Stomach smooth muscle (tissue), 2 donors: ENCODE data around the gene NRG3.
"Not testable (repeated sequence)": the region's sequence is repeated elsewhere in the genome, so short reads cannot be mapped to it uniquely, and the experiment has no call there.

Experiments used
- H3K27ac ChIP-seq: one replicate; pipeline ENCODE4 v1.7.0; 2013; ENCODE audit warnings: mild to moderate bottlenecking, low read length, inconsistent platforms
- H3K27me3 ChIP-seq, 2 donors: one replicate each; pipeline ENCODE4 v1.7.0; 2013; ENCODE audit warnings: low read length in 2 of 2; ENCODE audit not compliant: insufficient read depth in 2 of 2, control insufficient read depth in 1 of 2
- H3K36me3 ChIP-seq, 2 donors: one replicate each; pipeline ENCODE4 v1.7.0; 2013; ENCODE audit warnings: low read length in 2 of 2; ENCODE audit not compliant: control insufficient read depth in 2 of 2, insufficient read depth in 2 of 2
- H3K4me1 ChIP-seq: one replicate; pipeline ENCODE4 v1.7.0; 2013; ENCODE audit warnings: low read length; ENCODE audit not compliant: control insufficient read depth, insufficient read depth
- H3K4me3 ChIP-seq, 2 donors: one replicate each; pipeline ENCODE4 v1.7.0; 2013; ENCODE audit warnings: low read length in 2 of 2
- H3K9ac ChIP-seq, 2 donors: one replicate each; pipeline ENCODE4 v1.7.0; 2013; ENCODE audit warnings: low read length in 2 of 2, mild to moderate bottlenecking in 1 of 2
- H3K9me3 ChIP-seq, 2 donors: one replicate each; pipeline ENCODE4 v1.7.0; 2013; ENCODE audit warnings: low read length in 2 of 2; ENCODE audit not compliant: control insufficient read depth in 2 of 2
- donor health status: healthy.
- donor health status: Pancreatic carcinoma.

NRG3 gene

DNA sequence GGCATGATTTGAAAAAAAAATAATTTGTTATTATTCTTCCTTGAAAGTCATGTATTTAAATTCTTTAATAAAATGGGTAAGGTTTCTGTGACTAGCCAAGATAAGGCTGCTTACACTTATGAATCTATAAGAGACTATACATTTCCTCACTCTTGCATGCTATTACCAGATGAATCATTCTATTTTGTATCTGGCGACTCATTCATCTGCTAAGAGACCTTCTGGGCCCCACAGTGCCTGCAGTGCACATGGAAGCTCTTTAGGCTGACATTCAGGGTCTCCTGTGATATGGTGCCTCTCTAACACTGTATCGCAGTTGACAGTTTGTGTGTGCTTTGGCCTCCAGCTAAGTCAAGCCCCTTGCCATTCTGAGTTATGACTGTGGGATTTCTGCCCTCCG is 121.9 kb downstream of the NRG3 start:
- no peaks in the 10 kb centered on the region for H3K36me3 ChIP-seq
- H3K27ac ChIP-seq, result no peak overlapping the region
- no peaks in the 10 kb centered on the region for H3K27me3 ChIP-seq
- no peak overlapping the region for H3K9ac ChIP-seq
- no peaks in the 10 kb centered on the region for H3K4me1 ChIP-seq
- no peak overlapping the region for H3K4me3 ChIP-seq
- H3K9me3 ChIP-seq, result no peaks in the 10 kb centered on the region

- H3K36me3 ChIP-seq, result no peaks in the 10 kb centered on the region
- H3K27me3 ChIP-seq, result no peaks in the 10 kb centered on the region
- H3K9me3 ChIP-seq, result no peaks in the 10 kb centered on the region
- no peak overlapping the region for H3K9ac ChIP-seq
- H3K27ac ChIP-seq, result no peak overlapping the region
- no peak overlapping the region for H3K4me3 ChIP-seq
- no peaks in the 10 kb centered on the region for H3K4me1 ChIP-seq
Observed at GRCh38 chr10:82020999-82021398, 146.0 kb downstream of the NRG3 start.

DNA sequence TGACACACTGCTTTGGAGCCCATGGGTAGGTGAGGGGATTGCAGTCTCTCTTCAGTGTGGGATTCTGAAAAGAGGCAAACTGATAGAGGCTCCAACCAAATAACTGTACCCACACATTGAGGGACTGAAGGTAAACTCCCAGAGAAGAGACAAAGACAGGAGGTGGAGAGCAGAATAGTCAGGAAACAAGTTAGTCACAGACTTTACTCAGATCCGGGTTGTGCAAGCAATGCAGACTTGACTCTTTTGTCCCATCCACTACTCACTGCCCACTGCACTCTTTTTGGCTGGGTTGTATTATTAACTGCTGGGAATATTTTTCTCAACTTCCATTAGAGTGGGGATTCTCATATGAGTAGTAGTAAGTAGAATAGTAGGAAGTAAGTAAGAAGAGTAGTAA is 152.7 kb downstream of the NRG3 start:
- no peaks in the 10 kb centered on the region for H3K9me3 ChIP-seq
- no peak overlapping the region for H3K4me3 ChIP-seq
- H3K27me3 ChIP-seq, result no peaks in the 10 kb centered on the region
- no peak overlapping the region for H3K27ac ChIP-seq
- H3K36me3 ChIP-seq, result no peaks in the 10 kb centered on the region
- no peaks in the 10 kb centered on the region for H3K4me1 ChIP-seq
- no peak overlapping the region for H3K9ac ChIP-seq

DNA sequence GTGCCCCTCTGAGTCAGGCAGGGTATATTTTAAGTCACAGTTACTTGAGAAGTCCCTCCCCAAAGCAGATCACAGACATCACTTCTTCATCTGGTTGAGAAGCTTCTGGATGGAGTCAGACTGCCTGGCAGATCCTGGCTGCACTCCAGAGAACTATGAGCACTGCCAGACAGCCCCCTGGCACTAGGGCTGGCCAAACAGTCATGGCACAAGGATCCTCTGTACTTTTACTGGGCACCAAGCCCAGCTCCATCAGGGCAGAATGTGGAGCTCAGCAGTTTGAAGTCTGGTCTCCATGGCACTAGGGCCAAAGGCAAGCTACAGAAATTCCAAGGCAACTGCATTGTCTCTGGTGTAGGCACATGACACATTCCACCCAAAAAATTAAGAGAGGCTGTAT is 162.1 kb downstream of the NRG3 start:
- H3K36me3 ChIP-seq, result no peaks in the 10 kb centered on the region
- no peak overlapping the region for H3K27ac ChIP-seq
- no peaks in the 10 kb centered on the region for H3K27me3 ChIP-seq
- H3K9me3 ChIP-seq, result no peaks in the 10 kb centered on the region
- no peaks in the 10 kb centered on the region for H3K4me1 ChIP-seq
- no peak overlapping the region for H3K9ac ChIP-seq
- no peak overlapping the region for H3K4me3 ChIP-seq

DNA sequence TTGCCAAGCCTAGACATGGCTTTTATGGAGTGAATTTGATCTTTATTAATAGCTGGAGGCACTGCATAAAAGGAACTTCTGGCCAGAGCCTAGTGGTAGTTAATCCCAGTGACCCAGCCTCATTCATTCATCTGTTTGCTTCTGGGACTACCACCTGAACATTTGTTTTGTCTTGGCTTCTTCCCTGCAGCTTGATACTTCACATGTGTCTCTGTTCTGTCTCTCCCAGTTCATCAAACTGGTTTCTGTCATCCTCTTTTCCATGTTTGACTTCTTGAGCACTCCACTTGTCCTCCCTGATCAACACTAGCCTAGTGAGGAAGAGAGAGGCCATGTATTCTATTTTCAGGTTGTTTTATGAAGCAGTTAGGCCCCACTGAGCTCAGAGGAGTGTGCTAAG is 163.6 kb downstream of the NRG3 start:
- H3K27me3 ChIP-seq, result no peaks in the 10 kb centered on the region
- no peak overlapping the region for H3K9ac ChIP-seq
- no peak overlapping the region for H3K4me3 ChIP-seq
- H3K27ac ChIP-seq, result no peak overlapping the region
- H3K4me1 ChIP-seq, result no peaks in the 10 kb centered on the region
- H3K9me3 ChIP-seq, result no peaks in the 10 kb centered on the region
- H3K36me3 ChIP-seq, result no peaks in the 10 kb centered on the region

GRCh38 chr10:82040336-82040735 is 165.3 kb downstream of the NRG3 start:
- Histone ChIP-seq H3K36me3 (no peaks in the 10 kb centered on the region), H3K4me3 (no peak overlapping the region), H3K9me3 (no peaks in the 10 kb centered on the region), H3K9ac (no peak overlapping the region), H3K27ac (no peak overlapping the region), H3K27me3 (no peaks in the 10 kb centered on the region), H3K4me1 (no peaks in the 10 kb centered on the region)

- H3K9ac ChIP-seq, result no peak overlapping the region
- no peaks in the 10 kb centered on the region for H3K27me3 ChIP-seq
- H3K4me1 ChIP-seq, result no peaks in the 10 kb centered on the region
- H3K27ac ChIP-seq, result no peak overlapping the region
- no peak overlapping the region for H3K4me3 ChIP-seq
- H3K9me3 ChIP-seq, result no peaks in the 10 kb centered on the region
- no peaks in the 10 kb centered on the region for H3K36me3 ChIP-seq
Observed at GRCh38 chr10:82041018-82041417, 166.0 kb downstream of the NRG3 start.

GRCh38 chr10:82056391-82056790 is 181.4 kb downstream of the NRG3 start:
- Histone ChIP-seq H3K9me3 (no peaks in the 10 kb centered on the region), H3K27ac (no peak overlapping the region), H3K4me1 (no peaks in the 10 kb centered on the region), H3K27me3 (no peaks in the 10 kb centered on the region), H3K9ac (no peak overlapping the region), H3K36me3 (no peaks in the 10 kb centered on the region), H3K4me3 (no peak overlapping the region)

GRCh38 chr10:82067192-82067591 is 192.2 kb downstream of the NRG3 start:
- H3K9ac ChIP-seq, H3K36me3 ChIP-seq, H3K4me1 ChIP-seq, H3K4me3 ChIP-seq, H3K9me3 ChIP-seq, H3K27ac ChIP-seq, H3K27me3 ChIP-seq: not testable (repeated sequence)

- no peaks in the 10 kb centered on the region for H3K27me3 ChIP-seq
- H3K9me3 ChIP-seq, result no peaks in the 10 kb centered on the region
- no peak overlapping the region for H3K4me3 ChIP-seq
- H3K9ac ChIP-seq, result no peak overlapping the region
- H3K27ac ChIP-seq, result no peak overlapping the region
- H3K4me1 ChIP-seq, result no peaks in the 10 kb centered on the region
- no peaks in the 10 kb centered on the region for H3K36me3 ChIP-seq
Observed at GRCh38 chr10:82068501-82068900, 193.5 kb downstream of the NRG3 start.

- no peaks in the 10 kb centered on the region for H3K27me3 ChIP-seq
- H3K9ac ChIP-seq, result no peak overlapping the region
- no peaks in the 10 kb centered on the region for H3K9me3 ChIP-seq
- no peaks in the 10 kb centered on the region for H3K4me1 ChIP-seq
- no peak overlapping the region for H3K4me3 ChIP-seq
- H3K27ac ChIP-seq, result no peak overlapping the region
- no peaks in the 10 kb centered on the region for H3K36me3 ChIP-seq
Observed at GRCh38 chr10:82071231-82071630, 196.2 kb downstream of the NRG3 start.

DNA sequence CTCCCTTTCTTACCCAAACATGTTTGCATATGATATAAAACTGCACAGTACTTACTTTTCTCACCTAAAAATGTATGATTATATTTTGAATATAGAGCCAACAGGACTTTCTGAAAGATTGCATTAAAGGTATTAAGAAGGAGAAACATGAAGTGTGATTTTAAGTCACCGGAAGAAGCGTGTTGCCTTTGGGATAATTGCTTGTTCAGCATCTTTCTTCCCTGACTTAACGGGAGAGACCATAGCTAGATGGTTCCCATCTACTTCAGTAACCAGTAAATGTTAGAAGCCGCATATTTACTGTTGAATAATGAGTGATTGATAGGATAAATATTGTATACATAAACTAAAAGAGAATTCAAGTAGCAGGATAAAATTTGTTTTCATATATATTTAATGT is 197.1 kb downstream of the NRG3 start:
- Histone ChIP-seq H3K9me3 (no peaks in the 10 kb centered on the region), H3K4me3 (no peak overlapping the region), H3K27me3 (no peaks in the 10 kb centered on the region), H3K4me1 (no peaks in the 10 kb centered on the region), H3K36me3 (no peaks in the 10 kb centered on the region), H3K27ac (no peak overlapping the region), H3K9ac (no peak overlapping the region)
